Activated gamma-delta T cell (primary cell): ENCODE measurements around the gene GPC3.
"Not testable (repeated sequence)": the region's sequence is repeated elsewhere in the genome, so short reads cannot be mapped to it uniquely, and the experiment has no call there.

ENCODE experiments used
- DNase-seq: peaks from one replicate; lab custom pipeline; 2025; lab: John Stamatoyannopoulos, UW

The GPC3 gene

DNA sequence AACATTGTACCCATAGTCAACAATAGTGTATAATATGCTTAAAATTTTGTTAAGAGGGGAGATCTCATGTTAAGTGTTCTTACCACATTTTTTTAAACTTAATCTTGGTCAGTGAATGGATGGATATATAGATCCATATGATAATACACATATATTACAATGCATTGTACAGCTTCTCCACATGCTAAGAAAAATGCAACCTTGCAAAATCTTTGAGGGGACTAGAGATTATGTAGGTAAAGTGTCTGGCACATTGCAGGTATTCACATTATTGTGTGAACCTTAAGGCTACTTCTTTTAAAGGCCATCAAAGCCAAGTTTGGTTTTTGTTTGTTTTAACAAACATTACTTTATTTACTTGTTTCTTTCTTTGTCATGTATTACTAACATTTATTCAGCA lies 10.4 kb upstream of the GPC3 start:
- DNase-seq, result no peak

DNA sequence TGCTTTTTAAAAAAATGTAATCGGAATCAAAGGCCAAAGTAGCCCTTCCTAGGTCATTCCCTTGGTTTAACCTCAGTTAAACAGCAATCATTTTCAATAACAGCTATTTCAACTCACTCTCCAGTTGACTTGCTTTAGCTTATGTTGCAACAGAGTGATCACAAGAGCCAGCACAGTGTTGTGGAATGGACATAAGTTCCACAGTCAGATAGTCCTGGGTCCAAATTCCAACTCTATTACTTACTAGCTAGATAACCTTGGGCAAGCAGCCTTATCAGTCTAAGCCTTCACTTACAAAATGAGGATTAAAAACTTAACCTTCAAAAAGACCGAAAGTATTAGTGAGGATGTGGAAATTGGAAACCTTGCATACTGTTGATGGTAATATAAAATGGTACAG lies 9.2 kb upstream of the GPC3 start:
- no peak for DNase-seq

DNA sequence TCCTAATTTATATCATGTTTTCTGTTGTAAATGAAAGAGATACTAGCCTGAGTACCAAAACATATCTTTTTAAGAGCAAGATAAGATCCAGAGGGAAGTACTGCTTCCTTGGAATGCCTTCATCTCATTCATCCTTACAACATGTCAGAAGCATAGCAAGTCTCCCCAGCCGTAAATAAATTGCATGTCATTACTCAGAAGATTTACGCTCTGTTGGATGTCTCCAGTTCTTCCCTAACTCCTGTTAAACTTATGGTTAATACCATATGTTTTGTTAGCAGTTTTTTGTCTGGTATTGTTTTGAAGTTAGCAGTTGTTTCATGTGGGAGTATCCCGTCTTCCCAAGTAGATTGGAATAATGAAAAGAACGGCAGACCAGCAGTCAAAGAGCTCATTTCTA lies 7.5 kb upstream of the GPC3 start:
- DNase-seq, result no peak

DNA sequence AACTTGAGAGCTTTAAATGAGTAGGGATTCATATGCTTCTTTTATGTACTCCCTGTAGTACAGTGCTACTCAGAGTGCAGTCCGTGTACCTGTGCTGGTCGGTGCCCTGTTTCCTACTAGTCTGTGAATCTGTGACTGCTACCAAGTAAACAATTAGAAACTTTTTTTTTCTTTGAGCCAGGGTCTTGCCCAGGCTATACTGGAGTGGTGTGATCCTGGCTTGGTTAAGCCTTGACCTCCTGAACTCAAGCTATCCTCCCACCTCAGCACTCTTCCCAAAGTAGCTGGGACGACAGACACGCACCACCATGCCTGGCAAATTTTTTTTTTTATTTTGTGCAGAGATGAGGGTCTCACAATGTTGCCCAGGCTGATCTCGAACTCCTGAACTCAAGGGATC lies 6.4 kb upstream of the GPC3 start:
- DNase-seq, result no peak

GRCh38 chrX:133991057-133991456 lies 5.7 kb upstream of the GPC3 start:
- DNase-seq, result not testable (repeated sequence)

- no peak for DNase-seq
Measured at GRCh38 chrX:133989993-133990392, 4.6 kb upstream of the GPC3 start.

DNA sequence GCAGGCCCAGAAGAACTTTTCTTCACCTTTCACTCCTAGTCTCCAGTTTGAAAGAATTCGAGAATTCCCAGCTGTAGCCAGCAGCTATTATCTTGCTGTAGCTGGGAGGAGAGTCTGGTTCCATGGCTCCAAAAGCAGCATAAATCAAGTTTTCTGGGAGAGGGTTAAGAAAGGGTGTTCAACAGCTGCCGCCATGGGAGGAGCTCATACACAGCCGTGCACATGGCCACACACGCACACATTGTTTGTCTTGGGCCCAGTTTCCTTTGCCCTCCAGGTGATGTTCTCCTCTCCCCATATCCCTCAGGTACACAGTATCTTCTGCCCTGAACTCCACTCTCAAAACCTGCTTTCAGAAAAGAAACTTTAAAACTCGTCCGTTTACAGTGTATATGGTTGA lies 4.1 kb upstream of the GPC3 start:
- no peak for DNase-seq

DNA sequence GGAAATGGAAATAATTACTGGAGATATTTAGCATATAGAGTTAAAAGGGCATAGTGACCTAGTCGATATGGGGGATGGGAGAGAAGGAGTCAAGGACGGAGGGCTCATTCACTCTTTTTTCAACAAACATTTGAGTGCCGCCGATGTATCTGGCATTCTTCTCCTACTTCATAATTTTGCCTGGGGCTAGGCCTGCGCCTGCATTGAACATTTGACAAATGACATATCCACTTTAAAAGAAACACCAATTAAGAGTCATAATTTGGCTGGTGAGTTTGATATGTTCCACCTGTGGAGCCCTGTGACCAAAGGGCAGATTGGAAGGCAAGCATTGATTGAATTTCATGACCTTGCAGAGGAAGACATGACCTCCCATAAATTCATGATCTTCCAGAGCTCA lies 2.6 kb upstream of the GPC3 start:
- DNase-seq, result no peak

GRCh38 chrX:133987188-133987587 lies 1.8 kb upstream of the GPC3 start:
- no peak for DNase-seq

DNA sequence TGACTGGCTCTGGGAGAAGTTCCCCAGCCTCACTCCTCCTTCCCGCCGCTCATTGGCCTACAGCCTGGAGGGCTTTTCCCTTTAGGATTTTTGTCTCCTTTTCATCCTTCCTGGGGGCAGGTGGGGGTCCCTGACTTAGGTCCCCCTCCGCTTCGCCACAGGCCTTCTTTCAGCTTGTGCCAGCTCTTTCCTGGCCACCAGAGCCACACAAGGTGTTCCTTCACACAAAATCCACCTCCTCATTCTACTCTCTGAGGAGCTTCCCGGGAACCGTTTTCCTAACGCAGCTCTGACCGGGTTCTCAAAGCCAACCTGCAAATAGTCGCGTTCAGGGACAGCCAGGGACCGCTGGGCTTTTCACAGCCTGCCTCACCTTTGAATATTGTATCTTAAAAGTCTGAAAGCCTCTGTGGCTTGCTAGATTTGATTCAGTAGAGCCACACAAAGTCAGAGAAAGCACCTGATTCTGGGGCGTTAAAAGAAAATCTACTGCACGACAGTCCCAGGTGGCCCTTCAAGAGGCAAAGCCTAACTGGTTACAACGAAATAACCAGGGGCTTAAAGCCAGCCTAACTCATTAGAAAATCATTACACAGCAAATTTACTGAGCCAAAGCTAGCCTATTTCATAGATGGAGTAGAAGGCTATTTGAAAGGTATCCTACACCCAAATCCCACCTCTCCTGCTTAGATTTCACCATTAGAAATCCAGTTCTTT lies 731 bp upstream of the GPC3 start:
- DNase-seq, result no peak

- no peak for DNase-seq
Measured at GRCh38 chrX:133984857-133985163, 584 bp downstream of the GPC3 start.

DNA sequence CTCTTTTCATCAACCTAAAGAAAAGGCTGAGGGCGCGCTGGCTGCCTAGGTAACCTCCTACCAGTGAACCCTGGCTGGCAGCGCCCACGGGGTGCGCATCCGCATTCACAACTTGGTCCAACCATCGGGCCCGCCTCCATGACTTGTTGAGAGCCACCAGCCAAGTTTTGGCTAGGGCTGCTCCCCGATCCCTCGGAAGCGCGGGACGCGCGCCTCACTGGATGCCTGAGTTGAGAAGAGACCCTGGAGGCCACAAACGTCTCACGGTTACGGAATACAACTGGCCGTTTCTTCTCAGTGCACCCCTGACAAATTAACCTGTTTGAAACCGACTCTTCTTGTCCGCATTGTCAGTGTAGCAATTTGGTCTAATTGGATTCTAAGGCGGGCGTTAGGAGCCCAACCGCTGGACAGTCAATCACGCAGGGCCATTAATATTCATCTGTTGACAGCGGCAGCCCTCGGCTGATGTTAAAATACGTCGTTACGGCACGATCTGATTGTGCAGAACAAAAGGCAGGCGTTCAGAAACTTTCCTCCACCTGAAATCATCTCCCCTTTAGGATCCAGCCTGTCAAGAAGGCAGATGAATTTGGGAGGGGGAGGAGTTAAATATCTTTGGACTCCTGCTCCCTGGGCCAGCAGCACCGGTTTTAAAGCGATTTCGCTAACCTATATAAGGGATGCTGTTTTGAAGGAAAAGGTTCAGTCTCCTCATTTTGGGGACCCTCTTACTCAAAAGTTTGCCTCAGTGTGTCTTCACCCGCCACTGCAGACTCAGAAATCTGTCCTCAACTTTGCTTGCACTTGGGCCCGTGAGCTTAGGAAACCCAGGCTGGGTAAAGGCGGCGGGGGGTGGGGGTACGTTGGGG lies 1.2 kb downstream of the GPC3 start:
- no peak for DNase-seq

GRCh38 chrX:133983256-133983973 lies 2.0 kb downstream of the GPC3 start:
- DNase-seq, result no peak

DNA sequence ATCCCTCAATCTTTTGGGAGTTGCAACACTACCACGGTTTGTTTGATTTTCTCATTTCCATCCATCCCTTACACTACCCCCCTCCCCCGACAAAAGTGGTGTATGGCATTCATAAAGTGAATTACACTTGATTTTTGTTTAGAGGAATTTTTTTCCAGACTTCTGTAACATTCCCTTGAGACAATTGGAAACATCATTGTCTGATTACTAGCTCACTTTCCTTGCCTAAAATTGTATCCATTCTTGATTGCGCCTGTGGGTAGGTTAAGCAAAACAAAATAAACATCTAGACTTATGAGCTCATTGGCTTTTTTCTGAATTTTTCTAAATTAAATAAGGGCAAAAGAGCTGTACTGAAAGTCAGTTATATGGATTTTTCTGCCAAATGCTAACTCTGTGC lies 3.5 kb downstream of the GPC3 start:
- no peak for DNase-seq

DNA sequence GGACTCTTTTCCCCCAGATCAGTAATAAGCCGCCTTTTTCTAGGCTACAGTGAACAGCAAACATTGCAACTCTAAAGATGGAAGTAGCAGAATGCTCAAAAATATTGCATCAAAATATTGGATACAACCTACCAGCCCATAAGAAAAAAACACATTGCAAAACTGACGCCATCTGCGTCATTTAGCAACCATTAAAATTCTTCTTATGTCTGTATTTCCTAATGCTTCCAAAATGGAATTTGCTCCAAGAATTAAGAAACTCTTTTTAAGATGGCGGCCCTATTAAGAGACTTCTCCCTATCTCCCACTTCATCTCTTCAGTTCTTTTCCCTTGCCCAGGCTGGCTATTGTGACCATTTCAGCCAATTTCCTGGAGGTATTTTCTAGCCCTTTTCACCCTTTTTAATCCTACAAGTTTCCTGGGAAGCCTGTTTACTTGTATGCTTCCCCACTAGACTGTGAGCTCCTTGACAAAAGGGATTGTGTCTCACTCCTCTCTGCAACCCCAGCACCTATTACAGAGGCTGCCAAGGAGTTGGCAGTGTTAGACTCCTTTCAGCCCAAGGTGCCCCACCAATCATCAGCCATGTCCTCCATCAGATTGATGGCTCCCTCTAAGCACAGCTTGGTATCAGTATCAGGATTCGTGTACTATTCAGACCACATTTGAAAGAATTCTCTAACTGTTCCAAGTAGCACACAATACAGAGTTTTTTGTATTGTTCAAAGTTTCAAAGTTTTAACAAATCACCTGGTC lies 4.4 kb downstream of the GPC3 start:
- no peak for DNase-seq

DNA sequence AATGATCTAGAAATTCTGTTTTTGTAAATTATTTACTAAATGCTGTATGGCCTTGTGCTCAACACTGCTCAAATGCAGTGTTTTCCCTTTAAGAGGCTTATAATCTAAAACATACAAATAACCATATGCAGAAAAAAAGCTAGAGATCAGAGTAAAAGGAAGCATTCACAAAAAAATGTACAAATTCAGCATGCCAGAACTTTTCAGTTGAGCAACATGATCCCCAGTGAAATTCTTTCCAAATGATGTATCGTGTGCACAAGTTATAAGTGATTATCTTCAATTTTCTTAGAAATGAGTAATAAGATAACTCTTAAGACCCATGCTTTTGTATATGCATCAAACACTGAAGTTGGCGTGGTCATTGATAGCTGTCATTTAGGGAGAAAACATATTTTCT lies 5.0 kb downstream of the GPC3 start:
- no peak for DNase-seq

GRCh38 chrX:133979641-133980230 lies 5.7 kb downstream of the GPC3 start:
- no peak for DNase-seq

DNA sequence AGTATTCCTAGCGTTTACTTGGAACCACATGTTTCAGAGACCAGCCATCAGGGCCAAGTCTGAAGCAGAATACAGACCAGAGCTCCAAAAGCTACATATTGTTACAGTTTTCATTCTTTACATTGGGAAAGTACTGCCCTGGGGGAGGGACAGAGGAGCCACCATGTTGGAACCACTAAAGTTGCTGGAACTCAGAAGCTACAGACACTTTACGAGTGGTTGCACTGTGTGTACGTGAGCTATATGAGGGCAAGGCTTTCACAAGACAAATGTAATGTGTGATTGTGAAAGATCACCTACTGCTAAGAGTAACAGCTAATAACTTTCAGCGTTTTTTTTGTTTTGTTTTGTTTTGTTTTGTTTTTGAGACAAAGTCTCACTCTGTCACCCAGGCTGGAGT lies 11.7 kb downstream of the GPC3 start:
- DNase-seq, result no peak

GRCh38 chrX:133972916-133973315 lies 12.5 kb downstream of the GPC3 start:
- DNase-seq, result no peak

DNA sequence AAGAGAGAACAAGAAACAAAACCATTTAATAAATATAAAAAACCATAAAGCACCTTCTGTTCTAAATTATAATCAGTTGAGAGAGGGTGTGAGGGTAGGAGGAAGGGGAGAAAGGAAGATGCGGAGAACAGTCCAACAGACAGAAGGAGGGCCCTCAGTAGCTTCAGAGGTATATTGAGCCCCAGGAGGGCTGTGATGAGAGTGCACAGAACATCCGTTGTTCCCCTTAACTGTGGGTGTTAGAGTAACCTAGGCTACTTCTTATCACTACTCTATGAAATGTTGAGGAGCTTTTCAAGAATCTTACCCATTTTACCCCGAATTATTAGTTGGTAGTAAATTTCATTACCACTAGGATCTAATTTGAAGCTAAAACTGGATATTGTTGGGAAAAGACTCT lies 13.8 kb downstream of the GPC3 start:
- DNase-seq, result no peak

GRCh38 chrX:133970076-133970475 lies 15.3 kb downstream of the GPC3 start:
- DNase-seq, result no peak

- no peak for DNase-seq
Measured at GRCh38 chrX:133969191-133969590, 16.2 kb downstream of the GPC3 start.
